Astrocyte of the cerebellum (primary cell): ENCODE measurements around the gene UNC13D.
A peak's percentile ranks its signal among the peaks of the same experiment; 100 is the strongest.
"Not testable (repeated sequence)": the region's sequence is repeated elsewhere in the genome, so short reads cannot be mapped to it uniquely, and the experiment has no call there.

Experiments used
- DNase-seq: peaks from one replicate; pipeline ENCODE4 v3.0.0-alpha.2; 2011; ENCODE audit warnings: low read depth
- H3K4me3 ChIP-seq: 2 replicates; pipeline ENCODE4 v1.5.1; 2011; ENCODE audit warnings: mild to moderate bottlenecking, low read depth, low read length, moderate library complexity
- CTCF ChIP-seq: IDR thresholded peaks from 2 replicates; pipeline ENCODE4 v1.5.1; 2012; ENCODE audit warnings: low read length, low read depth, moderate library complexity, mild to moderate bottlenecking; ENCODE audit errors: missing control alignments
- in situ Hi-C: cut with HindIII; loops from 2 replicates; pipeline ENCODE4 v1.10.0; 2017; ENCODE audit warnings: low sequenced_read_pairs

UNC13D gene

GRCh38 chr17:75889454-75889853, 45.2 kb upstream of the UNC13D start:
- in situ Hi-C loops: no loop called here
- H3K4me3 ChIP-seq: no peak overlapping the region
- no peak for TF ChIP-seq CTCF
- no peak for DNase-seq

GRCh38 chr17:75888484-75888883, 44.3 kb upstream of the UNC13D start:
- no peak overlapping the region for H3K4me3 ChIP-seq
- in situ Hi-C loops: no loop called here
- TF ChIP-seq CTCF: no peak
- DNase-seq: no peak

GRCh38 chr17:75885860-75886259, 41.7 kb upstream of the UNC13D start:
- H3K4me3 ChIP-seq, in situ Hi-C loops, DNase-seq: not testable (repeated sequence)

- H3K4me3 ChIP-seq: no peak overlapping the region
- DNase-seq: no peak
- in situ Hi-C loops: no loop called here
- no peak for TF ChIP-seq CTCF
Measured at GRCh38 chr17:75885431-75885830, 41.2 kb upstream of the UNC13D start.

GRCh38 chr17:75881678-75882454, 37.7 kb upstream of the UNC13D start:
- no peak overlapping the region for H3K4me3 ChIP-seq
- in situ Hi-C loops: no loop called here
- no peak for DNase-seq
- TF ChIP-seq CTCF: no peak

GRCh38 chr17:75880266-75880665, 36.1 kb upstream of the UNC13D start:
- TF ChIP-seq CTCF: no peak
- in situ Hi-C loops: no loop called here
- H3K4me3 ChIP-seq: no peak overlapping the region
- no peak for DNase-seq

- peak within 1 kb of the TSS; percentile 42 for H3K4me3 ChIP-seq
- in situ Hi-C loops: no loop called here
- no peak for DNase-seq
- TF ChIP-seq CTCF: peak; percentile 11
Measured at GRCh38 chr17:75878174-75878998, 34.2 kb upstream of the UNC13D start, which contains the start of gene TRIM47. TRIM47 (minus strand) TSS chr17:75878581; CDS start chr17:75878548, 33 bp downstream.
